ENCODE results near the gene TAS2R39. TPM values are rescaled to one million over a fixed set of nuclear protein-coding genes. Genes with fewer than 3 reads are reported as not detected.

Gene TAS2R39
- total RNA-seq, 1 experiment from 2014 or later: not detected

DNA sequence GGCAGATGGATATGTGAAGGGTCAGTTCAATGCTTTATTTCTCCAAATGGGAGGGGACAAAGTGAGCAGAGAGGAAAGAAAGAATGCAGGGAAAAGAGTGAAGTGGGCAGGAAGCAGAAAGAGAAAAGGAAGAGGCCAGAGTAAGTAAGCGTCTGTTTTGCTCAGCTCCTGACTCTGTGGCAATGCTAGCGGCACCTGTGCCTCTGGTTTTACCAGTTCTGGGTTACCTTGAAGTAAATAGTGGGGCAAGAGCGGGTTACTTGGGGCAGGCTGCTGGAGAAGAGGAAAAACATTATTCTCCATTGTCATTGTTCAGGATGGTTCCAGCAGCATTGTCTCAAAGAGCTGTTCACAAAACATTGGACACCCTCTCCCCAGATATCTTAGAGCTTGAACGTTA, 40.6 kb downstream of the TAS2R39 start:
- no CpG with 5 or more reads among the region's 4 CpGs for WGBS (ENCODE audit: extremely low coverage, insufficient read length, low lambda C conversion rate)

More for the DNA sequence above, 40.6 kb downstream of the TAS2R39 start:
- Histone ChIP-seq H4K8ac (replicated peaks; ENCODE audit: insufficient read length, low read depth, low read length) (no peak overlapping the region), H2BK15ac (ENCODE audit: low read depth, low read length) (no peak overlapping the region), H3K79me2 (ENCODE audit: insufficient read depth, low read length) (no peaks in the 10 kb centered on the region), H3K27ac (ENCODE audit: insufficient read length, low read depth, low read length) (no peak overlapping the region), H3K23ac (ENCODE audit: insufficient read length, low read depth, low read length) (no peak overlapping the region), H3K23me2 (ENCODE audit: insufficient read length, low read depth, low read length, poor library complexity, severe bottlenecking) (no peaks in the 10 kb centered on the region), H3K4ac (ENCODE audit: low read depth, low read length) (no peak overlapping the region), H3K27me3 (ENCODE audit: insufficient read depth, low read length) (no peaks in the 10 kb centered on the region), H3K14ac (ENCODE audit: insufficient read depth, low read length) (no peak overlapping the region), H4K91ac (ENCODE audit: insufficient read length, low read depth, low read length) (no peak overlapping the region), H3K4me2 (ENCODE audit: insufficient read depth, insufficient read length, low read length) (no peak overlapping the region), H3T11ph (ENCODE audit: low read length) (no peak overlapping the region), H4K5ac (ENCODE audit: insufficient read length, low read depth, low read length) (no peak overlapping the region), H3K9ac (ENCODE audit: extremely low read depth, insufficient read length, low read length) (no peak overlapping the region), H2AK5ac (ENCODE audit: insufficient read length, low read length) (no peak overlapping the region), H4K20me1 (ENCODE audit: control insufficient read depth, insufficient read depth, insufficient read length) (no peaks in the 10 kb centered on the region), H3K9me3 (ENCODE audit: control insufficient read depth, low read depth, low read length) (no peaks in the 10 kb centered on the region), H2BK12ac (ENCODE audit: insufficient read length, low read depth, low read length) (no peak overlapping the region), H2BK20ac (ENCODE audit: low read depth, low read length, poor library complexity, severe bottlenecking) (no peak overlapping the region), H2AFZ (ENCODE audit: low read length) (no peak overlapping the region), H2BK120ac (ENCODE audit: low read depth, low read length, poor library complexity, severe bottlenecking) (no peak overlapping the region), H3K18ac (ENCODE audit: insufficient read length, low read depth, low read length) (no peak overlapping the region), H3K56ac (ENCODE audit: insufficient read length, low read depth, low read length) (no peak overlapping the region), H3K4me1 (ENCODE audit: insufficient read depth, low read length) (no peaks in the 10 kb centered on the region), H2BK5ac (ENCODE audit: insufficient read length, low read length) (no peak overlapping the region), H3K79me1 (ENCODE audit: insufficient read depth, low read depth, low read length, poor library complexity, severe bottlenecking) (no peaks in the 10 kb centered on the region)
- Mint-ChIP-seq H3K4me3 (no peak overlapping the region), H3K27ac (no peak overlapping the region), H3K27me3 (ENCODE audit: low read depth) (peaks cover 2% of the 10 kb centered on the region; the same call in 1 of the 2 replicates), H3K9me3 (no peaks in the 10 kb centered on the region; a peak in 1 of 5 replicates), H3K4me1 (no peaks in the 10 kb centered on the region), H3K36me3 (ENCODE audit: insufficient read depth in 1 of 3, low read depth in 3 of 3) (no peaks in the 10 kb centered on the region)
- no peak for DNase-seq
- TF ChIP-seq, protein P1, sequence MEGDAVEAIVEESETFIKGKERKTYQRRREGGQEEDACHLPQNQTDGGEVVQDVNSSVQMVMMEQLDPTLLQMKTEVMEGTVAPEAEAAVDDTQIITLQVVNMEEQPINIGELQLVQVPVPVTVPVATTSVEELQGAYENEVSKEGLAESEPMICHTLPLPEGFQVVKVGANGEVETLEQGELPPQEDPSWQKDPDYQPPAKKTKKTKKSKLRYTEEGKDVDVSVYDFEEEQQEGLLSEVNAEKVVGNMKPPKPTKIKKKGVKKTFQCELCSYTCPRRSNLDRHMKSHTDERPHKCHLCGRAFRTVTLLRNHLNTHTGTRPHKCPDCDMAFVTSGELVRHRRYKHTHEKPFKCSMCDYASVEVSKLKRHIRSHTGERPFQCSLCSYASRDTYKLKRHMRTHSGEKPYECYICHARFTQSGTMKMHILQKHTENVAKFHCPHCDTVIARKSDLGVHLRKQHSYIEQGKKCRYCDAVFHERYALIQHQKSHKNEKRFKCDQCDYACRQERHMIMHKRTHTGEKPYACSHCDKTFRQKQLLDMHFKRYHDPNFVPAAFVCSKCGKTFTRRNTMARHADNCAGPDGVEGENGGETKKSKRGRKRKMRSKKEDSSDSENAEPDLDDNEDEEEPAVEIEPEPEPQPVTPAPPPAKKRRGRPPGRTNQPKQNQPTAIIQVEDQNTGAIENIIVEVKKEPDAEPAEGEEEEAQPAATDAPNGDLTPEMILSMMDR (conservative IDR thresholded peaks at IDR 0.05): no peak

All from H9 (cell line).